H1 (cell line): ENCODE results near the gene LTBR.

Experiments used
- BRCA1 ChIP-seq: IDR thresholded peaks from 2 replicates; pipeline ENCODE4 v1.6.1; 2012; ENCODE audit warnings: low read depth, low read length, improper control_type of control experiment
- EGR1 ChIP-seq: IDR thresholded peaks from 2 replicates; pipeline ENCODE4 v1.6.1; 2011; ENCODE audit warnings: low read depth, low read length, borderline replicate concordance
- EP300 ChIP-seq, 2 experiments: IDR thresholded peaks; 1 replicate in 1 of 2; 2 replicates in 1 of 2; pipeline ENCODE4 v1.6.1; 2011 to 2012; ENCODE audit warnings: low read depth in 2 of 2, low read length in 2 of 2, mild to moderate bottlenecking in 2 of 2, borderline replicate concordance in 1 of 2, inconsistent platforms in 1 of 2, moderate library complexity in 1 of 2
- HDAC6 ChIP-seq: IDR thresholded peaks from one replicate; pipeline ENCODE4 v1.7.1; 2012; ENCODE audit warnings: low read depth, mild to moderate bottlenecking, inconsistent platforms, low read length, moderate library complexity
- RAD21 ChIP-seq, 2 experiments: IDR thresholded peaks in 1 of 2; conservative IDR thresholded peaks in 1 of 2; 2 replicates each; pipeline ENCODE4 v1.6.1; 2011; ENCODE audit warnings: low read depth in 2 of 2, low read length in 2 of 2, improper control_type of control experiment in 1 of 2, inconsistent platforms in 1 of 2, mild to moderate bottlenecking in 1 of 2, moderate library complexity in 1 of 2
- SP2 ChIP-seq: IDR thresholded peaks from 2 replicates; pipeline ENCODE4 v1.6.1; 2012; ENCODE audit warnings: mild to moderate bottlenecking, low read length, inconsistent platforms
- TEAD4 ChIP-seq: IDR thresholded peaks from 2 replicates; pipeline ENCODE4 v1.6.1; 2012; ENCODE audit warnings: low read depth, low read length, inconsistent platforms, mixed read lengths
- YY1 ChIP-seq: IDR thresholded peaks from 2 replicates; pipeline ENCODE4 v1.6.1; 2011; ENCODE audit warnings: low read depth, mild to moderate bottlenecking, low read length
- TF ChIP-seq, protein P1 (sequence below), 3 experiments: IDR thresholded peaks; 1 replicate in 2 of 3; 2 replicates in 1 of 3; pipeline versions ENCODE4 v1.5.1 to v1.6.1; 2011; ENCODE audit warnings: low read length in 3 of 3, mild to moderate bottlenecking in 3 of 3, inconsistent platforms in 2 of 3, low read depth in 1 of 3, moderate library complexity in 1 of 3; ENCODE audit not compliant: insufficient read depth in 1 of 3; ENCODE audit errors: control extremely low read depth in 1 of 3
- TF ChIP-seq, protein P2 (sequence below): IDR thresholded peaks from 2 replicates; pipeline ENCODE4 v1.6.1; 2011; ENCODE audit warnings: low read length, improper control_type of control experiment

DNA sequence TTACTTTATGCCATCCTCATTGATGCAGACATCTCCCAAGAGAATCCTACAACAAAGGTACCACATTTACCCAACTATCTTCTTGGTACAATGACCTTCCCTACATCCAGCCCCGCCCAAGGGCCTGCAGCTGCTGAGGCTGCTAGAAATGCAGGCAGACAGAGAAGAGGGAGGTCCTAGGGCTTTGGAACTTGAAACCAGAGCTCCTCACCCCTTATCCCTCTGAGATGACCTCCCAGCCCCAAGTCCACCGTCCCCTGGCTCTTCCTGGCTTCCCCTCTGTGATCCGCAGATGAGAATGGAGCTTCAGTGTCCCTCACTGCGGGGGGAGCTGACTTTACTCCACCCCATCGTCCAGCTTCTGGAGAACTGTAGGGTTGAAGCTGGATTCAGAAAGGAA, 40.4 kb upstream of the LTBR start:
- TF ChIP-seq, protein P1, sequence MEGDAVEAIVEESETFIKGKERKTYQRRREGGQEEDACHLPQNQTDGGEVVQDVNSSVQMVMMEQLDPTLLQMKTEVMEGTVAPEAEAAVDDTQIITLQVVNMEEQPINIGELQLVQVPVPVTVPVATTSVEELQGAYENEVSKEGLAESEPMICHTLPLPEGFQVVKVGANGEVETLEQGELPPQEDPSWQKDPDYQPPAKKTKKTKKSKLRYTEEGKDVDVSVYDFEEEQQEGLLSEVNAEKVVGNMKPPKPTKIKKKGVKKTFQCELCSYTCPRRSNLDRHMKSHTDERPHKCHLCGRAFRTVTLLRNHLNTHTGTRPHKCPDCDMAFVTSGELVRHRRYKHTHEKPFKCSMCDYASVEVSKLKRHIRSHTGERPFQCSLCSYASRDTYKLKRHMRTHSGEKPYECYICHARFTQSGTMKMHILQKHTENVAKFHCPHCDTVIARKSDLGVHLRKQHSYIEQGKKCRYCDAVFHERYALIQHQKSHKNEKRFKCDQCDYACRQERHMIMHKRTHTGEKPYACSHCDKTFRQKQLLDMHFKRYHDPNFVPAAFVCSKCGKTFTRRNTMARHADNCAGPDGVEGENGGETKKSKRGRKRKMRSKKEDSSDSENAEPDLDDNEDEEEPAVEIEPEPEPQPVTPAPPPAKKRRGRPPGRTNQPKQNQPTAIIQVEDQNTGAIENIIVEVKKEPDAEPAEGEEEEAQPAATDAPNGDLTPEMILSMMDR (IDR thresholded peaks at IDR 0.05; ENCODE audit: control extremely low read depth in 1 of 3, insufficient read depth in 1 of 3, low read depth in 1 of 3, low read length in 3 of 3) = no peak
- no peak for TF ChIP-seq TEAD4
- TF ChIP-seq EP300 (IDR thresholded peaks at IDR 0.05; ENCODE audit: borderline replicate concordance in 1 of 2, low read depth in 2 of 2, low read length in 2 of 2) = no peak
- no peak for TF ChIP-seq BRCA1
- no peak for TF ChIP-seq RAD21 (IDR thresholded peaks at IDR 0.05 in 1 of 2, conservative IDR thresholded peaks at IDR 0.05 in 1 of 2; ENCODE audit: low read depth in 2 of 2, low read length in 2 of 2)
- TF ChIP-seq HDAC6 = no peak
- TF ChIP-seq SP2 = no peak
- no peak for TF ChIP-seq YY1
- no peak for TF ChIP-seq EGR1
- TF ChIP-seq, protein P2, sequence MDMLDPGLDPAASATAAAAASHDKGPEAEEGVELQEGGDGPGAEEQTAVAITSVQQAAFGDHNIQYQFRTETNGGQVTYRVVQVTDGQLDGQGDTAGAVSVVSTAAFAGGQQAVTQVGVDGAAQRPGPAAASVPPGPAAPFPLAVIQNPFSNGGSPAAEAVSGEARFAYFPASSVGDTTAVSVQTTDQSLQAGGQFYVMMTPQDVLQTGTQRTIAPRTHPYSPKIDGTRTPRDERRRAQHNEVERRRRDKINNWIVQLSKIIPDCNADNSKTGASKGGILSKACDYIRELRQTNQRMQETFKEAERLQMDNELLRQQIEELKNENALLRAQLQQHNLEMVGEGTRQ = no peak
